GM06990 (cell line): Measurements from ENCODE around the gene GUK1.

ENCODE experiments used
- DNase-seq: peaks from one replicate; pipeline ENCODE4 v3.0.0-alpha.2; 2011; ENCODE audit not compliant: insufficient read length; ENCODE audit errors: extremely low read depth
- H3K27me3 ChIP-seq: replicated peaks from 2 replicates; pipeline ENCODE4 v1.6.0; 2011; ENCODE audit warnings: low read length; ENCODE audit not compliant: control insufficient read depth, insufficient read depth
- H3K36me3 ChIP-seq: 2 replicates; pipeline ENCODE4 v1.5.1; 2011; ENCODE audit warnings: low read length; ENCODE audit not compliant: control insufficient read depth, insufficient read depth
- H3K4me3 ChIP-seq: replicated peaks from 2 replicates; pipeline ENCODE4 v1.5.1; 2011; ENCODE audit warnings: low read depth, mild to moderate bottlenecking, control low read depth, low read length
- TF ChIP-seq, protein P1 (sequence below): IDR thresholded peaks from 2 replicates; pipeline ENCODE4 v1.5.1; 2011; ENCODE audit warnings: low read length, control low read depth, mild to moderate bottlenecking, inconsistent platforms; ENCODE audit not compliant: insufficient read depth, poor library complexity, severe bottlenecking

Gene GUK1

DNA sequence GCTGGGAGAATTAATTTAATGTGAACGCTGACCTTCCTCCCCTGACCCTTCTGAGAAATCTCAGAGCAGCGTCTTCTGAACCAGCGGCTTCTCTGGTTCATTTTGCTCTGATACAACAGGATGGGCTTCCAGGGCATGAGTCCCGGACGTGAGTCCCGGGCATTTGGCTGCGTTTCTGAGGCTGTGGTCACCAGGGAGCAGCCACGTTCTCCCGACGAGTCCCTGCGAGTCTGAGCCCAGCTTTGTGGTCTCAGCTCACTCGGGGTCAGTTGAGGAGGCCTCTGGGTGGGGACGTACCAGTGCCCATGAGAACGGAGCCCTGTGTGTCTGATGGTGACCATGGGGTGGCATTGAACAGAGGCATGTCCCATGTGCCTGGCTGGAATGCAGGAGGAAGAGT is 50.1 kb downstream of the GUK1 start:
- DNase-seq, result no peak
- Histone ChIP-seq H3K36me3 (no peaks in the 10 kb centered on the region), H3K4me3 (no peak overlapping the region), H3K27me3 (no peaks in the 10 kb centered on the region)
- TF ChIP-seq, protein P1, sequence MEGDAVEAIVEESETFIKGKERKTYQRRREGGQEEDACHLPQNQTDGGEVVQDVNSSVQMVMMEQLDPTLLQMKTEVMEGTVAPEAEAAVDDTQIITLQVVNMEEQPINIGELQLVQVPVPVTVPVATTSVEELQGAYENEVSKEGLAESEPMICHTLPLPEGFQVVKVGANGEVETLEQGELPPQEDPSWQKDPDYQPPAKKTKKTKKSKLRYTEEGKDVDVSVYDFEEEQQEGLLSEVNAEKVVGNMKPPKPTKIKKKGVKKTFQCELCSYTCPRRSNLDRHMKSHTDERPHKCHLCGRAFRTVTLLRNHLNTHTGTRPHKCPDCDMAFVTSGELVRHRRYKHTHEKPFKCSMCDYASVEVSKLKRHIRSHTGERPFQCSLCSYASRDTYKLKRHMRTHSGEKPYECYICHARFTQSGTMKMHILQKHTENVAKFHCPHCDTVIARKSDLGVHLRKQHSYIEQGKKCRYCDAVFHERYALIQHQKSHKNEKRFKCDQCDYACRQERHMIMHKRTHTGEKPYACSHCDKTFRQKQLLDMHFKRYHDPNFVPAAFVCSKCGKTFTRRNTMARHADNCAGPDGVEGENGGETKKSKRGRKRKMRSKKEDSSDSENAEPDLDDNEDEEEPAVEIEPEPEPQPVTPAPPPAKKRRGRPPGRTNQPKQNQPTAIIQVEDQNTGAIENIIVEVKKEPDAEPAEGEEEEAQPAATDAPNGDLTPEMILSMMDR, result no peak

DNA sequence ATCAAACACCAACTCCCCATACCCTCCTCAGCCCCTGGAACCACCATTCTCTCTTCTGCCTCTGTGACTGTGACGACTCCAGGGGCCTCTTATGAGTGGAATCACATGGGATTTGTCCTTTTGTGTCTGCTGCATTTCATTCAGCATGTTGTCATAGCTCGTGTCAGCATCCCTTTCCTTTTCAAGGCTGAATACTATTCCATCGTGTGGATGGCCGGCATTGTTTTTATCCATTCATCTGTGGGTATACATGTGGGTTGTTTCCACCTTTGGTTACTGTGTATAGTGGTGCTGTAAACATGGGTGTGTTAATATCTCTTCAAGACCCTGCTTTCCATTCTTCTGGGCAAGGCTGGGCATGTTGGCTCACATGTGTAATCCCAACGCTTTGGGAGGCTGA is 50.7 kb downstream of the GUK1 start:
- H3K4me3 ChIP-seq, result no peak overlapping the region
- TF ChIP-seq, protein P1, result no peak
- H3K27me3 ChIP-seq, result no peaks in the 10 kb centered on the region
- H3K36me3 ChIP-seq, result no peaks in the 10 kb centered on the region
- DNase-seq, result no peak

DNA sequence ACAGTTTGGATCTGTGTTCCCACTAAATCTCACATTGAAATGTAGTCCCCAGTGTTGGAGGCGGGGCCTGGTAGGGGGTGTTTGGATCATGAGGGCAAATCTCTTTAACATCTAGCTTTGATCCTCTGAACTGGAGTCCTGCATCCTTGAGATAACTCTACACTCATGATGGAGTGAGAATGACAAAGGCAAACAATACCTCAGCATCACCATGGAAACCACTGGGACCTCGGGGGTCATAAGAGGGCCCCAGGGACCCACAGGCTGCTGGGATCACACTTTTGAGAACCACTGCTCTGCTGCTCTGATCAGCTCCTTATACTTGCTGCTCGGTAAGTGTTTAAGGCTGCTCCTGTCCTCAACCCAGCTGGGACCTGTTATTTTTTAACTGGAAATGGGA is 54.4 kb downstream of the GUK1 start:
- TF ChIP-seq, protein P1, result no peak
- H3K36me3 ChIP-seq, result no peaks in the 10 kb centered on the region
- no peak overlapping the region for H3K4me3 ChIP-seq
- no peak for DNase-seq
- H3K27me3 ChIP-seq, result no peaks in the 10 kb centered on the region

DNA sequence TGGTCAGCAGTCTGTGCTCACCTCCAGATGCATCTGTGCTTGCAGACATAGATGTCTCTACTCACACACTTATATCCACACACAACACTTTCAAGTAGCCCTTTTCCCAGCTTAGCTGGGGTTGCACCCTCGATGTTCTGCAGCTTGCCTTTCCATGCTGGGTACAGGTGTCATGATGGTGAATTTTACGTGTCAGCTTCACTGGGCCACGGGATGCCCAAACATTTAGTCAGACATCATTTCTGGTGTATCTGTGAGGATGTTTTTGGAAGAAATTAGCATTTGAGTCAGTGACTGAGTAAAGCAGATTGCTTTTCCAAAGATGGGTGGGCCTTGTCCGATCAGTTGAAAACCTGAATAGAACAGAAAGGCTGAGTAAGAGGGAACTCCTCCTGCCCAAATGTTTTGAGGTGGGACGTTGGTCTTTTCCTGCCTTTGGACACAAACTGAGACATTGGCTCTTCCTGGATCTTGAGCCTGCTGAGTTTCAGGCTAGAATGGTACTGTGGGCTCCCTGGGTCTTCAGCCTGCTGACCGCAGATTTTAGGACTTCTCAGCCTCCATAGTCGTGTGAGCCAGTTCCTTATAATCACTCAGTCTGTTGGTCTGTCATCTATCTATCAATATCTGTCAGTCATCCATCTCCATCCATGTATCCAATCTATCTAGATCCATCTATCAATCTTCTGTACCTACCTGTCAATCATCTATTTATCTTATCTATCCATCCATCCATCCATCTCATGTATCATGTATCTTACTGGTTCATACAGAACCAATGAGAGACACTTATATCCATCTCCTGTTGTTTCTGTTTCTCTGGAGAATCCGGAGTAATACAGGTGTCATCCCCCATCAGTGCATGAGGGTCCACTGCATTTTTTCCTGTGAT is 55.1 kb downstream of the GUK1 start:
- no peaks in the 10 kb centered on the region for H3K27me3 ChIP-seq
- TF ChIP-seq, protein P1, result no peak
- no peaks in the 10 kb centered on the region for H3K36me3 ChIP-seq
- H3K4me3 ChIP-seq, result no peak overlapping the region
- DNase-seq, result no peak

DNA sequence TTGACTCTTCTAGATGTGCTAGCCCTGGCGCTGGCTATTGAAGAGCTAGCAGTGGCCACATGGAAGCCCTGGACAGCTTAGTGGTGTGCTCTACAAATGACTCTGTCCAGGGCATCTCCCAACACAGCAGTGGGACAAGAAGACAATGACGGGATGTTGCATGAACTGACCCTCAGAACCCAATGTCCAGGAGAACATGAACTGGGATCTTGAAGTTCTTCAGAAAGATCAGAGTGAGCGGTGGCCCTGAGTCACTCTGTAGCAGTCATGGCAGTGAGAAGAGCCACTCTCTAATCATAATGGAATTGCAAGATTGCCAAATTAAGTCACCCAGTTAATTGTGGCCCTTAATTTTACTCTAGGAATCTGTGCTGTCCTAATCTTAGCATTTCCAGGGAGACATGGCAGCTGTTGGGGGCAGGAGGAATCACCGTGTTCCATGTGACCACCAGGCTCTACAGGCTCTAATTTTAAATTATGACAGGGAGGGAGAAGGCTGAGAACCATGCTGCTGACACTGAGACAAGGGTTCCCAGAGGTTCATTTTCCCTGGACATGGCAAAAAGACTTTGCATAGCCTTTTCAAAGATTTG is 57.6 kb downstream of the GUK1 start:
- TF ChIP-seq, protein P1, result no peak
- Histone ChIP-seq H3K27me3 (no peaks in the 10 kb centered on the region), H3K36me3 (no peaks in the 10 kb centered on the region), H3K4me3 (no peak overlapping the region)
- DNase-seq, result no peak
